ENCODE data around the gene KCNH3.
"Not testable (repeated sequence)": the region's sequence is repeated elsewhere in the genome, so short reads cannot be mapped to it uniquely, and the experiment has no call there.

KCNH3 gene

GRCh38 chr12:49538510-49539403, at the start of gene KCNH3:
Gene KCNH3, plus strand, starts transcription at chr12:49539030. Its CDS starts 387 bp downstream, at chr12:49539417.
- peak; percentile 49 for DNase-seq

GRCh38 chr12:49489154-49489553, 49.7 kb upstream of the KCNH3 start:
- no peak for DNase-seq

GRCh38 chr12:49489720-49490119, 49.1 kb upstream of the KCNH3 start:
- no peak for DNase-seq

- no peak for DNase-seq
These were observed 47.0 kb upstream of the KCNH3 start for GRCh38 chr12:49491823-49492222.

GRCh38 chr12:49493900-49494299, 44.9 kb upstream of the KCNH3 start:
- no peak for DNase-seq

- DNase-seq, result no peak
These were observed 42.1 kb upstream of the KCNH3 start for GRCh38 chr12:49496417-49497360.

GRCh38 chr12:49501895-49502294, 36.9 kb upstream of the KCNH3 start:
- DNase-seq, result no peak

- no peak for DNase-seq
These were observed 36.2 kb upstream of the KCNH3 start for GRCh38 chr12:49502590-49502989.

- DNase-seq, result no peak
These were observed 35.1 kb upstream of the KCNH3 start for GRCh38 chr12:49503674-49504180.

GRCh38 chr12:49505672-49506071, 33.2 kb upstream of the KCNH3 start:
- DNase-seq, result no peak

GRCh38 chr12:49507139-49507538, 31.7 kb upstream of the KCNH3 start:
- no peak for DNase-seq

- not testable (repeated sequence) for DNase-seq
These were observed 29.1 kb upstream of the KCNH3 start for GRCh38 chr12:49509681-49510080.

- DNase-seq, result no peak
These were observed 27.4 kb upstream of the KCNH3 start for GRCh38 chr12:49511410-49511809.

GRCh38 chr12:49512546-49512945, 26.3 kb upstream of the KCNH3 start:
- no peak for DNase-seq

- no peak for DNase-seq
These were observed 23.6 kb upstream of the KCNH3 start for GRCh38 chr12:49515266-49515665.

GRCh38 chr12:49518914-49519573, 19.8 kb upstream of the KCNH3 start:
- no peak for DNase-seq

- DNase-seq, result peak; percentile 97
These were observed 19.3 kb upstream of the KCNH3 start for GRCh38 chr12:49519574-49519936.

GRCh38 chr12:49521389-49521788, 17.4 kb upstream of the KCNH3 start:
- no peak for DNase-seq

GRCh38 chr12:49524660-49525324, 14.0 kb upstream of the KCNH3 start:
- DNase-seq, result no peak

- no peak for DNase-seq
These were observed 12.9 kb upstream of the KCNH3 start for GRCh38 chr12:49525942-49526341.

GRCh38 chr12:49527361-49528130, 11.3 kb upstream of the KCNH3 start:
- peak; percentile 84 for DNase-seq

GRCh38 chr12:49529414-49529813, 9.4 kb upstream of the KCNH3 start:
- DNase-seq, result no peak
